NB4 (cell line): ENCODE data around the gene AHDC1.

Experiments used
- CTCF ChIP-seq: IDR thresholded peaks from one replicate; pipeline ENCODE4 v1.5.1; 2012; ENCODE audit warnings: low read depth, low read length
- MAX ChIP-seq: IDR thresholded peaks from 2 replicates; pipeline ENCODE4 v1.6.1; 2011; ENCODE audit warnings: low read depth, low read length
- POLR2A ChIP-seq: IDR thresholded peaks from 2 replicates; pipeline ENCODE4 v1.6.1; 2011; ENCODE audit warnings: mild to moderate bottlenecking; ENCODE audit not compliant: insufficient read length; ENCODE audit errors: extremely low read depth

GRCh38 chr1:27525296-27526272 lies 78.4 kb downstream of the AHDC1 start:
- peak; percentile 95 for TF ChIP-seq MAX
- TF ChIP-seq POLR2A = peak; percentile 57
- TF ChIP-seq CTCF = no peak
